Activated naive CD4-positive, alpha-beta T cell treated with Interleukin-2 at 50 U/mL for 16 hours (primary cell): ENCODE data around the gene ZNF8.
A peak's percentile ranks its signal among the peaks of the same experiment; 100 is the strongest.
"Not testable (repeated sequence)": the region's sequence is repeated elsewhere in the genome, so short reads cannot be mapped to it uniquely, and the experiment has no call there.

ENCODE experiments used
- DNase-seq: peaks from one replicate; pipeline ENCODE4 v3.0.0-alpha.2; 2020

Gene ZNF8

GRCh38 chr19:58278541-58279041, at the start of gene ZNF8:
Gene ZNF8 (plus strand): TSS chr19:58278955. CDS start chr19:58279082, 127 bp downstream.
- peak; percentile 99 for DNase-seq

GRCh38 chr19:58229255-58229639, 49.5 kb upstream of the ZNF8 start:
- DNase-seq: peak; percentile 16

GRCh38 chr19:58237324-58237723, 41.4 kb upstream of the ZNF8 start:
- no peak for DNase-seq

- no peak for DNase-seq
These were observed 35.4 kb upstream of the ZNF8 start for GRCh38 chr19:58243351-58243750.

- DNase-seq: no peak
These were observed 29.9 kb upstream of the ZNF8 start for GRCh38 chr19:58248886-58249285.

GRCh38 chr19:58252102-58252685, 26.6 kb upstream of the ZNF8 start:
- DNase-seq: no peak

GRCh38 chr19:58258259-58258658, 20.5 kb upstream of the ZNF8 start:
- DNase-seq: not testable (repeated sequence)

- no peak for DNase-seq
These were observed 17.2 kb upstream of the ZNF8 start for GRCh38 chr19:58261600-58261967.

GRCh38 chr19:58261968-58262921, 16.5 kb upstream of the ZNF8 start:
- no peak for DNase-seq

- no peak for DNase-seq
These were observed 15.8 kb upstream of the ZNF8 start for GRCh38 chr19:58262922-58263296.

GRCh38 chr19:58265100-58265499, 13.7 kb upstream of the ZNF8 start:
- DNase-seq: no peak

GRCh38 chr19:58268344-58268743, 10.4 kb upstream of the ZNF8 start:
- DNase-seq: no peak

GRCh38 chr19:58274771-58275201, 4.0 kb upstream of the ZNF8 start:
- DNase-seq: no peak

- DNase-seq: no peak
These were observed 3.2 kb upstream of the ZNF8 start for GRCh38 chr19:58275564-58275963.

GRCh38 chr19:58277197-58277596, 1.6 kb upstream of the ZNF8 start:
- DNase-seq: no peak

- no peak for DNase-seq
These were observed 811 bp upstream of the ZNF8 start for GRCh38 chr19:58277748-58278540.

- peak; percentile 53 for DNase-seq
These were observed 528 bp downstream of the ZNF8 start for GRCh38 chr19:58279042-58279924.

GRCh38 chr19:58279925-58280316, 1.2 kb downstream of the ZNF8 start:
- no peak for DNase-seq

- DNase-seq: no peak
These were observed 5.4 kb downstream of the ZNF8 start for GRCh38 chr19:58284199-58284598.

GRCh38 chr19:58291943-58292342, 13.2 kb downstream of the ZNF8 start:
- DNase-seq: no peak

- no peak for DNase-seq
These were observed 16.1 kb downstream of the ZNF8 start for GRCh38 chr19:58294743-58295374.

GRCh38 chr19:58296104-58296503, 17.3 kb downstream of the ZNF8 start:
- DNase-seq: no peak
